Endometrium (tissue), 2 donors: ENCODE results near the gene PJA2.

Experiments used
- FAIRE-seq: peaks from 2 replicates; lab custom pipeline; 2012; peaks lifted over from hg19 to GRCh38; lab: Jason Lieb, UNC
- donor health status: control.
- donor health status: control.

PJA2 gene

GRCh38 chr5:109408991-109409843 lies 557 bp downstream of the PJA2 start:
- no peak for FAIRE-seq

GRCh38 chr5:109407913-109408312 lies 1.9 kb downstream of the PJA2 start:
- FAIRE-seq, result peak; percentile 33

- FAIRE-seq, result no peak
These were observed 3.1 kb downstream of the PJA2 start for GRCh38 chr5:109406719-109407118.

GRCh38 chr5:109404428-109404960 lies 5.3 kb downstream of the PJA2 start:
- FAIRE-seq, result no peak

- FAIRE-seq, result no peak
These were observed 6.3 kb downstream of the PJA2 start for GRCh38 chr5:109403469-109403868.

GRCh38 chr5:109399092-109399759 lies 10.5 kb downstream of the PJA2 start:
- FAIRE-seq, result no peak

- no peak for FAIRE-seq
These were observed 12.8 kb downstream of the PJA2 start for GRCh38 chr5:109396965-109397364.

- FAIRE-seq, result no peak
These were observed 15.0 kb downstream of the PJA2 start for GRCh38 chr5:109394806-109395205.

GRCh38 chr5:109390188-109390587 lies 19.6 kb downstream of the PJA2 start:
- no peak for FAIRE-seq

GRCh38 chr5:109388407-109388806 lies 21.4 kb downstream of the PJA2 start:
- no peak for FAIRE-seq

GRCh38 chr5:109387408-109387974 lies 22.3 kb downstream of the PJA2 start:
- FAIRE-seq, result no peak

GRCh38 chr5:109378095-109378494 lies 31.7 kb downstream of the PJA2 start:
- FAIRE-seq, result no peak

GRCh38 chr5:109374625-109375024 lies 35.1 kb downstream of the PJA2 start:
- no peak for FAIRE-seq

GRCh38 chr5:109373932-109374331 lies 35.8 kb downstream of the PJA2 start:
- no peak for FAIRE-seq

GRCh38 chr5:109370343-109370742 lies 39.4 kb downstream of the PJA2 start:
- no peak for FAIRE-seq

- FAIRE-seq, result peak; percentile 96
These were observed 44.1 kb downstream of the PJA2 start for GRCh38 chr5:109365653-109366052.

- no peak for FAIRE-seq
These were observed 44.8 kb downstream of the PJA2 start for GRCh38 chr5:109364977-109365376.

GRCh38 chr5:109359642-109360041 lies 50.1 kb downstream of the PJA2 start:
- no peak for FAIRE-seq

- FAIRE-seq, result no peak
These were observed 52.0 kb downstream of the PJA2 start for GRCh38 chr5:109357807-109358206.

- FAIRE-seq, result no peak
These were observed 55.0 kb downstream of the PJA2 start for GRCh38 chr5:109354761-109355160.

- FAIRE-seq, result peak; percentile 35
These were observed 57.5 kb downstream of the PJA2 start for GRCh38 chr5:109351988-109352864.
